ENCODE measurements around the gene HSCB.

Gene HSCB

GRCh38 chr22:28766628-28767027 lies 24.8 kb downstream of the HSCB start:
- no peak for TF ChIP-seq CTCF (IDR thresholded peaks at IDR 0.05; ENCODE audit: insufficient read depth, low read length, poor library complexity, severe bottlenecking)
- Histone ChIP-seq H3K27me3 (replicated peaks; ENCODE audit: control insufficient read depth, insufficient read depth, low read length) (no peaks in the 10 kb centered on the region), H3K4me3 (replicated peaks; ENCODE audit: low read depth, low read length) (no peak overlapping the region), H3K36me3 (ENCODE audit: control insufficient read depth, insufficient read depth, low read length) (no peaks in the 10 kb centered on the region)
- DNase-seq (ENCODE audit: extremely low read depth, insufficient read length) = no peak

- H3K36me3 ChIP-seq (ENCODE audit: control insufficient read depth, insufficient read depth, low read length) = no peaks in the 10 kb centered on the region
- no peaks in the 10 kb centered on the region for H3K27me3 ChIP-seq (replicated peaks; ENCODE audit: control insufficient read depth, insufficient read depth, low read length)
- no peak for TF ChIP-seq CTCF (IDR thresholded peaks at IDR 0.05; ENCODE audit: insufficient read depth, low read length, poor library complexity, severe bottlenecking)
- DNase-seq (ENCODE audit: extremely low read depth, insufficient read length) = no peak
- no peak overlapping the region for H3K4me3 ChIP-seq (replicated peaks; ENCODE audit: low read depth, low read length)
These were observed 27.0 kb downstream of the HSCB start for GRCh38 chr22:28768701-28769393.

GRCh38 chr22:28769394-28770085 lies 27.7 kb downstream of the HSCB start:
- DNase-seq (ENCODE audit: extremely low read depth, insufficient read length) = no peak
- no peaks in the 10 kb centered on the region for H3K27me3 ChIP-seq (replicated peaks; ENCODE audit: control insufficient read depth, insufficient read depth, low read length)
- no peak for TF ChIP-seq CTCF (IDR thresholded peaks at IDR 0.05; ENCODE audit: insufficient read depth, low read length, poor library complexity, severe bottlenecking)
- H3K36me3 ChIP-seq (ENCODE audit: control insufficient read depth, insufficient read depth, low read length) = no peaks in the 10 kb centered on the region; the same call in 1 of the 2 replicates
- no peak overlapping the region for H3K4me3 ChIP-seq (replicated peaks; ENCODE audit: low read depth, low read length)

GRCh38 chr22:28771195-28771791 lies 29.5 kb downstream of the HSCB start:
- H3K4me3 ChIP-seq (replicated peaks; ENCODE audit: low read depth, low read length) = no peak overlapping the region
- peaks cover 2% of the 10 kb centered on the region for H3K36me3 ChIP-seq (ENCODE audit: control insufficient read depth, insufficient read depth, low read length)
- no peaks in the 10 kb centered on the region for H3K27me3 ChIP-seq (replicated peaks; ENCODE audit: control insufficient read depth, insufficient read depth, low read length)
- no peak for DNase-seq (ENCODE audit: extremely low read depth, insufficient read length)
- TF ChIP-seq CTCF (IDR thresholded peaks at IDR 0.05; ENCODE audit: insufficient read depth, low read length, poor library complexity, severe bottlenecking) = no peak

- TF ChIP-seq CTCF (IDR thresholded peaks at IDR 0.05; ENCODE audit: insufficient read depth, low read length, poor library complexity, severe bottlenecking) = no peak
- H3K4me3 ChIP-seq (replicated peaks; ENCODE audit: low read depth, low read length) = peak within 1 kb of the TSS; percentile 84
- peaks cover 4% of the 10 kb centered on the region for H3K36me3 ChIP-seq (ENCODE audit: control insufficient read depth, insufficient read depth, low read length)
- peak; percentile 90 for DNase-seq (ENCODE audit: extremely low read depth, insufficient read length)
- no peaks in the 10 kb centered on the region for H3K27me3 ChIP-seq (replicated peaks; ENCODE audit: control insufficient read depth, insufficient read depth, low read length)
These were observed 31.0 kb downstream of the HSCB start, which contains the start of gene CCDC117 for GRCh38 chr22:28772633-28773460. TSS of gene CCDC117 (plus strand) at chr22:28772695. CDS start at chr22:28772850, 155 bp downstream.
